Medulla oblongata (tissue), 1 donor: ENCODE results near the gene DAB2.

Experiments
- DNase-seq: peaks from one replicate; pipeline ENCODE4 v3.0.0-alpha.2; 2015; ENCODE audit errors: extremely low spot score

DAB2 gene

DNA sequence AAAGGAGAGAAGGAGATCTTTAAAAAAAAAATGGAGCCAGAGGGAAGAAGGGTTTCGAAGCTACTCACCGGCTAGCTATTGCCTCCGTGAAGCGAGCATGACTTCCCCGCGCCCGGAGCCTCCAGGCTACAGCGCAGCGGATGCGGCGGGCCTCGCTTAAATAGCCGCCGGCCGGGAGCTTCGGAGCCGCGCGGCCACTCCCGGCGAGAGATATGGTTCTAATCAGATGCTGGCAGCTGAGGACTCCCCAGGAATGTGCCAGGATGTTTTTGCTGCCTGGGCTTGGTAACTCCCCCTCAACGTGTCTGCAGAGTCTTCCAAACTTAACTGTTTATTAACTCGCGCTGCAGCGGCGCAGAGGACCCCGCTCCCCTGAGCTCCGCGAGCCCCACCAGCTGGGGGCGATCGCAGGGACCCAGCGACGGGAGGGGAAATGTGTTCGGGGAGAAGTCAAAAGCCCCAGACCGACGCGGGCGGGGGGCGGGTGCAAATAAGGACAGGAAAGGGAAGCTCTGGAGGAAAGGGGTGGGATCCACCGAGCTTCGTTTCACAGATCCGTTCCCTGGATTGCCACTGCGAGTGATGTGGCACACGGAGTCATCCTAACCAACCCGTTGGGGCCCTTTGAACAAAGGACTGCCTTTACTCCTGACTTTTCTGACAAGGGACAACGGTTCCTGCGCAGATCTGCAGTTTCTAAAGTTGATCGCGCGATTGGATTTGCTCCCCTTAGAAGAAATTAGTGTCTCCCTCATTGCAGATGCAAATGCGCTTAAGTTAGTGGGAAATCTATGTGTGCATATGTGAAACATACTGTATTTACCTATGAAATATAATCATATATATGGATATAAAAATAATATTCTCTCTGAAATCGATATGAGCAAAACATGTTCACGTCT lies at the start of gene DAB2:
TSS of gene DAB2 (minus strand) at position 245 of the 902 bp plus-strand sequence. CDS start 30,660 bp downstream, outside the sequence.
- DNase-seq = peak; percentile 87

DNA sequence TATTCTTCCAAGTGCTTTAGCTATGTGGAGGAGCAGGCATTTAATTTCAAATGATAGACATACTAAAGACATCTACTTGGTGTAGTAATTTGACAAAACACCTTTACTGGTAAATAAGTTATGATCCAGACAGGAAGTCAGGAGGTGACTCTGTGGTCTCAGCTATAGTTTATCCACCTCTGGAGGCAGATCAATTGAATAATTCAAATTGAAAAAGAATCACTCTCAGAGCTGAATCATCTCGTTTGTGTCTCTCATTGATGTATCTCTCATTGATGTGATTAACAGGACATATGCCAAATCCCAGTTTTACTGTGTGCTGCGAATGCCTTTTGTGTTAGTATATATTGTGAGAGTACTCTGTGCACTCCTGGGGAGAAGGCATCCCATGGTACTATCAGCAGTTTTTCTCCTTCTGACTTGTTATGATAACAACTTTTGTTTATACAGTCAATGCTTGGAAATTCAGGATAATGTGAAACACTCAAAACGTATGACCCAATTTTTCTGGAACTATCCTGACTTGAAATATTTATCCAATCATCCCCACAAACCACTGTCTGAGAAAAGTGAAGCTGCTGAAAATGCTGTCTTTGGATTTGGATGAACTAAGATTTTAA lies 48.5 kb upstream of the DAB2 start:
- DNase-seq = no peak

DNA sequence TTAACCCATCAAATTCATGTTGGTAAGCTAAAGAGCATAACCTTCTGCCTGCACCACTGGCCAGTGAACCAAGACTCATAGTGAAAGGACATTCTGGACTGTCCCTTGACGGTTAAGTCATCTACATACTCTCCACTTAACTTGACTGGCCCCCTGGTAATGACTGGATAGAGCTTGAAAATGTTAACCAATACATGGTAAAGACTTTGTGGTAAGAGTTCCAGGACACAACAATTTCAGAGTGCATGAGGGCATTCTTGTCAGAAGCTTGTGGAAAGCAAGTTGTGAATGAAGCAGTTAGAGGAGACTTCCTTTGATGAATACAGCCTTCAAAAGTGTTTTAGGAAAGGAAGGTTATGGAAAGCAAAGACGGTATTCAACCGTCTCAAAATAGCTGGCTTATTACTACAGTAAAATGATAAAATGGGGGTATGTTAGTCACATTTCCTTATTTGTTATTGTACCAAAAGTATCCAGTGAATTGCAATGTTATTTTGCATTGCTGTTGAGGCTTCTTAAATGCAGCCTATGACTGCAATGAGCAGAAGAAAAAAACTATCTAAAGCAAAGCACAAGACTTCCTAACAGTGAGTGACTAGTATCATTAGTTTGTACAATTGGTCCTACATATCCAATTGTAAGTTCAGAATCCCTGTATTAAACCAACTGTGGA lies 47.2 kb upstream of the DAB2 start:
- DNase-seq = no peak

DNA sequence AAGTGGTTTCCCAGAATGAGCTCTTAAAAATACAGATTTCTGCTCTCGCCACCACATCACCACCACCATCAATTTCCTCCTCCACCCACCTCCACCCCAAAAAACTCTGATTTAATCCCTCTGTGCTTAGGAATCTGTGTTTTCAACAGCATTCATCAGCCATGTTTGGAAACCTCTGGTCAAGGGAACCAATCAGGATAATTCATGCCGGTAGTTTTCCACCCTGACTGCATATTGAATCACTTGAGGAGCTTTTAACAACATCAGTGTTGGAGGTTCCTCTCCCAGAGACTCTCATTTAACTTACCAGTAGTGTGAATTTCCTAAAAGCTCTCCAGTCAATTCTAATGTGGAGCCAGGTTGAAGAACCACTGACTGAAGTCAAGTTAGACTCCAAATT lies 46.0 kb upstream of the DAB2 start:
- no peak for DNase-seq

DNA sequence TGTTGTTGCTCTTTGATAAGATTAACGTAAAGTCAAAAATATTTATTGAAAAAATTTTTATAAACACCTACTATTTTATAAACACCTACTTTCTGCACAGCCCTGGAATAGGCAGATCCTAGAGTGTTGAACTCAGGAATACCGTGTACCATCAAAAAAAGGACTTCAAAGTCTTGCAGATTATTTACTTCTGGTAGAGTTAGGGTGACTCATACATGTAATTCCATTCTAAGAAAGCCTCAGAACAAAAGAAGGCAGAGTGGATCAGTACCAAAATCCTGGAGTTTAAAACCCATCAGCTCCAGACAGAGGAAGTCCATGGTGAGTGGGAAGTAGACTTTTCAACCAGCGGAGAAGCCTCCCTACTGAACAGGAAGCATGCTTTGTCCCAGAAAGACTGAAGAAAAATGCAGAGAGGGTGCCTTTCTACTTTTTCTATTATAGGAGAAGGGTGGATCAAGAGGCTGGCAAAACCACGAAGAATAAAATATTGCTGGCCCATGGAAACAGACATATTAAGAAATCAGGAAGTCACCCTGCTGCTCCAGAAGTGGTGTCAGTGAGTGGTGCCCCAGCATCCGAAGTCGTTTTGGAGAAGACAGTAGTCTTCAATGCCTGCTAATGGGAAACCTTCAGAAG lies 45.1 kb upstream of the DAB2 start:
- DNase-seq = peak; percentile 19

DNA sequence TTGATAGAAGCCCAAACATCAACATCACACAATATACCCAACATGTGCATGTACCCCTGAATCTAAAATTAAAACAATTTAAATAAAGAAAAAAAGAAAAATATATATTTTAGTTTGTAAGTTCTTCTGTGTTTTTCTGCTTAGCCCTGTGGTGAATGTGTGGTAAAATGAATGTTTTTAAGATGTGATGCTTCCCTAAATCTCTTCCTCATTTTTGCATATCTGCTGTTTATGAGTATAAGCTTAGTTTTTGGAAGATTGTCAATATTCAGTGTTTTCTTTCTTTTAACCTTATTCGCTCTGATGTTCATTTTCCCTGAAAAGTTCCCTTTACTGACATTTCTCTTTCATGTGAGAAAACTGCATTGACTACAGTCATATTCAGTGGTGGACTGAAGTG lies 44.4 kb upstream of the DAB2 start:
- no peak for DNase-seq

DNA sequence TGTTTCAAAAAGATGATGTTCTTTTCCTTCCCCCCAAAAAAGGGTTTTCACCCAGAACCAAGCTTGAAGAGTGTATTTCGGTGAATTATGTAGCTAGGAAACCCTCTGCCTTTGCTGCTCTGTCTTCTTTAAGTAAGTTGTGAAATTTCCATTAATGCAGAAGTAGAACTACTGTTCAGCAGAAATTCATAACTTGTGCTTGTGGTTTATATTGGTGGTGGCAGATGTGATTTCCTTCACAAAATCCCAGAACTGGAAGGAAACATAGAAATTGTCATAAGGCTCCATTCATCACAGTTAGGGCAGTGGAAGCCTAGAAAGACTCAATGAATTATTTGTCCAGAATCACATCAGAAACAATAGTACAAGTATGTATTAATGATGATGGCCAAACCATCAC lies 42.1 kb upstream of the DAB2 start:
- peak; percentile 9 for DNase-seq

DNA sequence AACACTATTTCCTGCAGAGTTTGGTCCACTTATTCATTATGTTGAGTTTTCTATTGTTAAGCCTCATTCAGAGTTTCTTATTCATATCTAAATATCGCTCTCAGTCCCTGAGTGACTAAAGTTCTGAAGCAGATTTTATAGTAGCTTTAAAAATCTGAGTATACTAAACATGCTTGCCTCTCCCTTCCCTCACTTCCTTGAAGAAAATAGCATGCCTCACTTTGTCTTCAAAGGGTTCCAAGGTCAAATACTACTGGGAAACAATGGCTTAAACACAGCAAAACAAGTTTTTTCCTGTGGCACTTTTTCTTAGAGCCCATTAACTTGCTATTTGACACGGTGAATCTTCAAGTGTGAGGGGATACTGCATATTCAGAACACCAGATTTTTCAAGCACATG lies 41.1 kb upstream of the DAB2 start:
- no peak for DNase-seq

DNA sequence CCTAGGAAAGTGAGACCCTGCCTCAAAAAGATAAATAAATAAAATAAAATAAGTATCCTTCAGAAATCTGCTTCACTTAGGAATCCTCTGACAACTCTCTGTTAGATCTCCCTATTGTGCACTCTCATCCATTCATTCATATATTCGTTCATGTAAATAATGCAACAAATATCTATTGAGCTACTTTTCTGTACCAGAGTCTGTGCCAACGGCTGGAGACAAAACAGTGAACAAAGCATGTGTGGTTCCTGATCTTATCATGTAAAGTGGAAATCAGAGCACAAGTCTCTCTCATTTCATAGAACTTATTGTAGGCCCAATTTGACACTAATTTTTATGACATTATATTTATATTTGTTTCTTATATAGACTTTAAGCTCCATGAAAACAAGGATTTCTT lies 40.3 kb upstream of the DAB2 start:
- no peak for DNase-seq

DNA sequence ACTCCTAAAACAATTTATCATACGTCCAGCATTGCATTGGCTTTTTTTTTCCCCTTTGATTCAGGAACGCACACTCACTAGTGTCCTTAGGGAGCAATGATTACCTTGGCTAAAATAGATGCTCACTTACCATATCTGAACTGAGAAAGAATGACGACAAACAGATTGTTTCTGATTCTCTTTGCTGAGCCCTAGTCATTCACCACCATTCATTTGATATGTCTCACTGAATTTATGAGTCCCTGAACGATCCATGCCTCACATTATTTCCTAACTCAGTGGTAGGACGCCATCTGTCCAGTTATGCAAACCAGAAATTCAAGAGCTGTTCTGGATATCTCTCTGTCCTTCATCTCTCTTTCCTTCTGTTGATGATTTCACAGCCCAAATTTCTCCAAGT lies 39.3 kb upstream of the DAB2 start:
- DNase-seq = no peak

DNA sequence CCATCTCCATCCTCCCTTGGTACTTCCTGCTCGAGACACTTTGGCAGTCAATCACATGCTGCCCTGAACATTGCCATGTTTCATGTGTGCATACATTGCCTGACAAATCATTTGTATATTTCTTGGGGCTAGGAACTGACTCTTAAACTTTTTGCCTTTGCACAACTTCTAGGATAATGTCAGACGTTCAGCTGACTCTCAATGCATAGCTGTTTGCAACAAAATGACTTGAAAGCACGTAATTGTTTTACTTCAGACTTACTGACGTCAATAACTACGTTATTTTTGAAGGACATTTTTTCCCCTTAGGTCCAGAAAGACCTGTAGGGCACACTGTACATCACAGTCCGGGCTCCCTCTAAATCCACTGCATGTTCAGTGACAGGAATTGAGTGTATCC lies 37.4 kb upstream of the DAB2 start:
- DNase-seq = no peak

DNA sequence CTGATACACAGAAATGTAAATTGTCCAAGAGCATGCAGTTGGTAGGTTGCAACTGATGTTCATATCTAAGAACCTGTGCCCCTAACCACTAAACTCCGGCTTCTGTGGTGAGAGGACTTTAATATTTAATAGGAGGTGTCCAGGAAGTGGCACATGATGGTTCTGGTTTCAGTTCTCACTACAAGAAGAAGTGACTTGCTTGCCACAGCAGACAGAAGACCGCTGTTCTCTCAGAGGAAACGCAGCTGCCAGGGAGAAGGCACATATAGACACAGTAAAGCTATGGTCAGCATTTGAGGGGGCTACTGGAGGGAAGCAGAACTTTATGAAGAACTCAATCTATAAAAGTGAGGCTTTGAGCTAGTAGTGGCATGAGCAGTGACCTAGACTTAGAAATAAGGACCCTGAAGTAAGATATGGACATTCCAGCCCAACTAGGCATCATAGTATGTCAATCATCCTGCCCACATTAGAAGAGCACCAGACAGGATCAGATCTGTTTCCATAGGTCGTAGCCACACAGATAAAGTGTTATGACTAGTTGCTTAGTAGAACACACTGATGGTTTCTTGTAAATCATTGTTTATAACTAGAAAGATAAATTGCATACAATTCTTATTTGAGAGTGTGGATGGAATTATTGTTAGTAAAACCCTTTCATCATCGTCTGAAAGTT lies 36.4 kb upstream of the DAB2 start:
- peak; percentile 74 for DNase-seq

DNA sequence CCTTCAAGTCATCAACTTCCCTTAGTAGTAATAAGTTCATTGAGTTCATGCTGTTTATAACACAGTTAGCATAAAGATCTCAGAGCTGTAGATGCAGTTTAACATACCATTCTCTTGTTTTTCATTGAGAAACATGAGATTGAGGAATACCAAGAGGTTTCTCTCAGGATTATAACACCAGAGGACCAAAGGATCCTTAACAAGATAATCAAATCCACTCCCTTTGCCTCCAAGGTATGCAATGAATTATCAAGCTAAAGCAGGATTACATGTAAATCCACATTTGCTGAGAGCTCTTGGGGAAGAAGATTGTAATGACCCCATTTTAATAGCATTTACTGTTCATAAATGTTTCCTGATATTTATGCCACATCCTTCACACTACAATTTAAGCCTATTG lies 35.1 kb upstream of the DAB2 start:
- DNase-seq = no peak

DNA sequence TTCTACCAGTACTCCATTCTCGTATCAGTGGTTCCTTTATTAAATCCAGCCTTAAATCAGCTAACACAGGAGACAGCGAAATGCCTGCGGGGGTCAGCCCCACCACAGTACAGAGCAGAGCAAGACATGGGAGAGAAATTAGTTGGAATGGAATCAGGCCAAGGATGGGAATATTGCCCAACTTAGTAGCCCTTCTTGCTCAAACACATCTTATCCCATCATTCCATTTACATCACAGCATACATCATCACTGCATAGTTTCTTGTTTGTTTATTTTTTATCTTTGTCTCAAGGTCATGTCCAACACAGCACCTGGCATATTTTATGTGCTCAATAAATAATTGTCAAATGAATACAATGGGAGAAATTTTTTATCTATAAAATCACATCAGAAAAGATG lies 34.3 kb upstream of the DAB2 start:
- no peak for DNase-seq

DNA sequence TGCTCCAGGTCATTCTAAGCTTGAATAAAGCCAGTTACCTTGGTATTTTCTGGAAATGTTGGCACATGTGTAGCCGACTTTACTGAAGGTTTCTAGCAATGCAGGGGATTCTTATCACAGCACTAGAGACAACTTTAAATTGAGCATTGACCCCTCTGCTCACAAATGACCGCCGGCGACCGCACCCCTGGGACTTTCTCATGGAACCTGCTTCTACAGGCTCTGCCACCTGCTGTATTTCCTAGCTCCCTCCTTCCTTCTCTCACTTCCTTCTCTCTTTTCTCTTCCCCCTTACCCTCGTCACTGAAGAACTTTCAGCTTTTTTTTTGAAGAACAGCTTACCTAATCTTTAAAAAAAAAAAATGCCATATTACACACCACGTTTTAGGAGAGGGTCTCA lies 30.9 kb upstream of the DAB2 start:
- DNase-seq = peak; percentile 8

DNA sequence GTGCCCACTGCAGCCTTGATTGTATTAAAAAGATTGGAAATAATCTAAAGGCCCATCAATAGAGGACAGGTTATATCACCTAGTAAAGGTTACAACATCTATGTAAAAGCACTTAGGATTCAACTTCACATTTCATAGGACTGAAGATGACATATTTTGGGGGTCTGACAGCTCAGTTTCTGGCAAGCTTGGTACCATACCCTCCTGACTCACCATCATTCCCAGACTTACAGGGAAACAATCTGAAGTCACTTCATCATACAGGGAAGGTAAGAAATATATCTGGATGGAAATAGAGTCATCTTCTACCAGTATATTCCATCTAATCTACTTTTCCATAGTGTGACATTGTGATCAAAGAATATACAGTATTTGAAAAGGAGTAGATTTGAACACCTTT lies 28.8 kb upstream of the DAB2 start:
- no peak for DNase-seq

DNA sequence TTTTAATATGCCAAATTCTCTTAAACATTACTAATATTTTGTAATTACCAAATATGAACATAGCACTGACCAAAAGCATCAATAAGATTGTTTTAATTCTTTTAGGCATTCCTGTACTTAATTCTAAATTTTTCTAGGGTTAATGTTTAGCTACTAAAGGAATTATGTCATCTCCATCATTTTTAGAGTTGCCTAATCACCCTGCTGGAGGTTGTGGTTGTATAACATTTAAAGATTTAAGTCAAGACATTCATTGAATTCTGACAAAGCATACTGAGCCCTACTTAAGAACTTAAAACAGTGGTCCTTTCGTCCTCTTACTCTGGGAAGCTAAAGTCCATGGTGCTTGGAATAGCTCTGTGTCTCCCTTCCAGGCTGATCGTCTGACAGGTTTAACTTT lies 28.1 kb upstream of the DAB2 start:
- no peak for DNase-seq

DNA sequence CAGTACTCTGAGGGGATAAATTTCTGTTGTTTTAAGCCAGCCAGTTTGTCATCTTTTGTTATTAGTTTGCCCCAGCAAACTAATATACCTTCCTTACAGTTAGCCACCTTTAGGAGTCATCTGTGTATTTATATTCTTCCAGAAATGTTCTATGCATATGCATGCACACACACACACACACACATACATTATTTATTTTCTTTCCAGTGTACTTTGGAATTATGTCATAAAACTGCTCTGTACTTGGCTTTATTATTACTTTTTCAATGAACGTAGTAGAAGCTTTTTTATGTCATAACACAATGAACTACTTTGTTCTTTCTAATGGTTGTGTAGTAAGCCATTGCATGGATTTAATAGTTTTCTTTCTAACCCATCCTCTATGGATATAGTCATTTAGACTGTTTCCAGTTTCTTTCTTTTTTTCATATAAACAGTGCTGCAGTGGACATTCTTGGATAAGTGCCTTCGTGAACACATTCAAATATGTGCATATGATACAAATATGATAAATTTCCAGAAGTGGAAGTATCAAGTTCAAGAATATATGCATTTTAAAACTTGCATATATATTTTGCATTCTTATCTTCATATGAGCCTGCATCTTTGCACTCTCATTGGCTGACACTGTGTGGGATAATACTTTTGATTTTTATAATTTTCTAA lies 26.6 kb upstream of the DAB2 start:
- no peak for DNase-seq

DNA sequence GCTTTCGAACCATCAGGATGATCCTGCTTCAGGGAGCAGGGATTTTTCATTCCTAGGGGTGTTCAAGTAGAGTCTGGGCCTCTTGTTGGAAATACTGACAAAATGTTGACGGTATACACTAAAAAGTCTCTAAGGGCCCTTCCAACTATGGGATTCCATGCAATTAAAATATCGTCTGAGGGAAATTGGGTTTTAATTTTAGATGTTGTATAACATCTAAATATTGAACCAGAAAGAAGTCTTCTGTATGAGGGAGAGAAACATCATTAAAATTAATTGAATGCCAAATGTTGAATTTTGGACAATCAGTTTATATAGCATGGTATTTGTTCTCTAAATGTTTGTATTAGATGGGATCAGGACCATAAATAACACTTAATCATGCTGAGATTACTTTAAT lies 25.7 kb upstream of the DAB2 start:
- DNase-seq = no peak

DNA sequence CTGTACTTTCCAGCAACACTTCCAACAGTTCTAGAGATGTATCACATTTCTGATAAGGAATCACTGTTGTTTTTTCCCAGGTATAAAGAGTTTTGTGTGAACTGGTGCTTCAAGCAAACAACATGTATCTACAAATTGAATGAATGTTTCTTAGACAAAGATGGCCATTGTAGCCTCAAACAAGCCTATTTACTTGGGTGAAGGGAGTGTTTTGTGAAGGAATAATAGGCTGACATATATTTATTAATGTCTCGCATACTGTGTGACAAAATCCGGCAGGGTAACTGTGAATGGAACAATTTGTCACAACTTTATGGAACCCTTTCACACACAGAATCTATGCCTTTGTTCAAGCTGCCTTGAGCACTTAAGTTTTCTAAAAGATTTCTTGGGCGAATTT lies 24.8 kb upstream of the DAB2 start:
- DNase-seq = no peak

DNA sequence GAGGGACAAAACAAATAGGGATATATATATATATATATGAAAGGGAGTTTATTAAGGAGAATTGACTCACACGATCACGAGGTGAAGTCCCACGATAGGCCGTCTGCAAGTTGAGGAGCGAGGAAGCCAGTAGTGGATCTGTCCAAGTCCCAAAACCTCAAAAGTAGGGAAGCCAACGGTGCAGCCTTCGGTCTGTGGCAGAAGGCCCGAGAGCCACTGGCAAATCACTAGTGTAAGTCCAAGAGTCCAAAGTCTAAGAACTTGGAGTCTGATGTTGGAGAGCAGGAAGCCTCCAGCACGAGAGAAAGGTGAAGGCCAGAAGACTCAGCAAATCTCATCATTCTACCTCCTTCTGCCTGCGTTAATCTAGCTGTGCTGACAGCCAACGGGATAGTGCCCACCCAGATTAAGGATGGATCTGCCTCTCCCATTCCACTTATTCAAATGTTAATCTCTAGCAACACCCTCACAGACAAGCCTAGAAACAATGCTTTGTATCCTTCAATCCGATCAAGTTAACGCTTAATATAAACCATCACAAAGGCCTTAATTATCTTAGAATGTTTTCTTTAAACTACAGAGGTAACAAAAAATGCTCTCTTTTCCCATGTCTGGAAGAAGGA lies 23.8 kb upstream of the DAB2 start:
- DNase-seq = no peak
